GM19324 (cell line): Measurements from ENCODE around the gene MARK4.
"Not testable (repeated sequence)": the region's sequence is repeated elsewhere in the genome, so short reads cannot be mapped to it uniquely, and the experiment has no call there.

Experiments used
- ATAC-seq: cut with Tn5 transposase; IDR thresholded peaks from one replicate; pipeline ENCODE4 v1.9.1; 2021; ENCODE audit warnings: mild to moderate bottlenecking, moderate library complexity; ENCODE audit not compliant: unreplicated experiment, low FRiP score

The MARK4 gene

DNA sequence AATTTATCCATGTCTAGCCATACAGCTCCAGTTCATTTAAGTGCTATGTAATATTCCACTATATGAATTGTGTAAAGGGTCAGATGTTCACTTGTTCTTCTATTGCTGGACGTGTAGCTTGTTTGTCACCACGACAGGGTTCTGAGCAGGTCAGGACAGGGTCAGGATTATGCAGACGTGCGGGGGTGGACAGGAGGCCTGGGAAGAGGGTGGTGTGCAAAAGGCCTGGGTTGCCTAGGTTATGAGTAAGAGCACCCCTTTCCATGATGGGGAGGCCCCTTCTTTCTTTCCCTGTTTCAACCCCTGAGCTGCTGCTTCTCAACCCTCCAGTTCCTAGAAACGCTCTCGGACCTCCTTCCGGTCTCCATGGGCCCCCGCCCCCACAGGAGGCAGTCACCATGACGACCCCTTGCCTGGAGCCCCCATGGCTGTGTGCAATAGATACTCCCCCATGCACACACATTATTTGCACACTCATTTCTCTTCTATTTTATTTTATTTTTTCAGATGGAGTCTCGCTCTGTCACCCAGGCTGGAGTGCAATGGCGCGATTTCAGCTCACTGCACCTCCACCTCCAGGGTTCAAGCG is 7.8 kb upstream of the MARK4 start:
- no peak for ATAC-seq

DNA sequence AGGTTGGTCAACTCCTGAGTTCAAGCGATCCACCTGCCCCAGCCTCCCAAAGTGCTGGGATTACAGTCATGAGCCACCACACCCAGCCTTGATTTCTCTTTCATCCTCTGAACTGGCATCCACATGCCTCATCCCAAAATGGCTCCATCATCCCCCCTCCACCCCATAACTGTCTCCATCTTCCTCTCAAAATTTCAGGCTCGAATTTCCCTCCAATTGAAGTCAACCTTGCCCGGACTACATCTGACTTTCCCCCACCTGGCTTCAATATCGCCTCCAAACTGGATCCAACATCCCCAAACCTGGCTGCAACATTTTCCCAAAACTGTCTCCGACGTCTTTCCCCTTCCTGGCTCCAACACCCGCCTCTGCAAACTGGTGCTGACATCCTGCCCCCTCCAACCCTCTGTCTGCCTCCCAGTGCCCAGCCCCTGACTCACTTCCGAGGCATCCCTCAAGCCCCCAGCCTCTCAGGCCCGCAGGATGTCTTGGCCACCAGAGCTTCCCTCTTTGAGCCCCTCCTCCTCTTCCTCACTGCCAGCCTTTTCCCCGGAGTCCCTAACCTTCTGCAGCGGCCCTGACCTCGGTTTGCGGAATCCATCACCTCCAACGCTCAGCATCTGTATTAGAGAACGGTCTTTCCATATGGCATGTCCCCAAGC is 6.8 kb upstream of the MARK4 start:
- no peak for ATAC-seq

DNA sequence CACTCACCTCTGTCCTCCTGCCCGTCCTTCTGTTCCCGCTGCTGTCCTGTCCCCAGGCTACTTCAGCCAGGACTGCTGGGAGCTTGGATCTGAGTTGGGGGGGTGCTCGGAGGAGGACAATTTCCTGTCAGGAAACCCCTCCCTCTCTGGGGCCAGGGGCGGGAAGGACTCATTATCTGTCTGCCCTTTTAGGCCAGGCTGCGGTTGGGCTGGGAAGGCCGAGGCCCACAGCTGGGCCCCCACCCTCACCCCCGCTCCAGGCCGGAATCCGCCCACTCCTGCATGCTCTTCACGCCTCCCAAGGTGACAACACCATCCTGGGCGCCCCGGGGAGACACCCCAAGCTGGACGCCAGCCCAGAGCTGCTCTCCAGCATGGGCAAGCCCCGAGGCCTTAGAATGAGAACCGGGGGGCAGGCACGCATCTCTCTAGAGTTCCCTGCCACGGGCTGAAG is 5.7 kb upstream of the MARK4 start, which contains the start of gene EXOC3L2:
Gene EXOC3L2 (minus strand): TSS at position 74 of the 454 bp plus-strand sequence. CDS start 6,362 bp downstream, outside the sequence.
- no peak for ATAC-seq

DNA sequence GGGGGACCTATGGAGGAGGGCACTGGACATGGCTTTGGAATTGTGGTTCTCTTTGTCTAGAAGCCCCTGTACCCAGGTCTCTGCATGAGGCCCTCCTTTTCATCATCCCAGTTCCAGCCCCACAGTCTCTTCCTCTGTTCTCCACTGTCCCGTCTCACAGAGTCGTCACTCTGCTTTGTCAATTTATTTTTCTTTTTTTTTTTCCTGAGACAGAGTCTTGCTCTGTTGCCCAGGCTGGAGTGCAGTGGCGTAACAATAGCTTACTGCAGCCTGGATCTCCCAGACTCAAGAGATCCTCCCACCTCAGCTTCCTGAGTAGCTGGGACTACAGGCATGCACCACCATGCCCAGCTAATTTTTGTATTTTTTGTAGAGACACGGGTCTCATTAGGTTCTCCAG is 5.2 kb upstream of the MARK4 start:
- no peak for ATAC-seq

- no peak for ATAC-seq
Measured at GRCh38 chr19:45247136-45247535, 3.9 kb upstream of the MARK4 start.

- ATAC-seq, result no peak
Measured at GRCh38 chr19:45249261-45250033, 1.6 kb upstream of the MARK4 start.

- peak; percentile 6 for ATAC-seq
Measured at GRCh38 chr19:45250216-45250831, 747 bp upstream of the MARK4 start.

- ATAC-seq, result no peak
Measured at GRCh38 chr19:45251452-45252354, 632 bp downstream of the MARK4 start.

DNA sequence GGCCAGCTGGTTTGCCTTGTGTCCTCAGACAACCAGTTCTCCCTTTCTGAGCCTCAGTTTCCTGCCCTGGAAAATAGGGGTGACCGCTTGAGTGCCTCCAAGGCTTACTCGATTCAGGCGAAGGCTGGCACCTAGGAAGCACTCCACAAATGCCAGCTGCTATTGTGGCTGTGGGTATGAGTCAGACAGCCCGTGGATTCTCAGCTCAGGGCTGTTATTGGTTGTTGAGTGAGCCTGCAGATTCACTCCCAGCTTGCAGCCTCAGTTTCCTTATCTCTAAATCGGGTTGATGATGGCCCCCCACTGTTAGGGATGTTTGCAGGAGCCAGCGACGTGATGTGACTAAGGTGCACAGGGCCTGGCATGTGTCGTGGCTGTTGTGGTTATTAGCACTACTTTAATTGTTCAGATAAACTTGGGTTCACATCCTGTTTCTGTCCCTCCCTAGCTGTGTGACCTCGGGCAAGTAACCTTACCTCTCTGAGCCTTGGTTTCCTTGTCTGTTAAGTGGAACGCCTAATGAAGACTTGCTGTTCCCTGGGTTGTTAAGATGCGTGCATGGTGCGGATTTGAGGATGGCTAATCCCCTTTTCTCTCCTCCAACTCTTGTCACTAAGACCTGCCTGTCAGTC is 2.4 kb downstream of the MARK4 start:
- no peak for ATAC-seq

GRCh38 chr19:45254044-45254531 is 3.0 kb downstream of the MARK4 start:
- ATAC-seq, result no peak

- ATAC-seq, result no peak
Measured at GRCh38 chr19:45255611-45256157, 4.6 kb downstream of the MARK4 start.

DNA sequence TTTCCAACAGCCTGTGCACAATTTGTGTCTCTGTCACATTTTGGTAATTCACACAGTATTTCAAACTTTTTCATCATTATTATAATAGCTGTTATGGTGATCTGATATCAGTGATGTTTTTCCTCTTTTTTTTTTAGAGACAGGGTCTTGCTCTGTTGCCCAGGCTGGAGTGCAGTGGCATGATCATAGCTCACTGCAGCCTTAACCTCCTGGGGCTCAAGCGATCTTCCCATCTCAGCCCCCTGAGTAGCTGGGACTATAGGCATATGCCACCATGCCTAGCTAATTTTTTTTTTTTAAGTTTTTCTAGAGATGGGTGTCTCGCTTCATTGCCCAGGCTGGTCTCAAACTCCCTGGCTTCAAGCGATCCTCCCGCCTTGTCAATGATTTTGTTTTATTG is 5.8 kb downstream of the MARK4 start:
- no peak for ATAC-seq

DNA sequence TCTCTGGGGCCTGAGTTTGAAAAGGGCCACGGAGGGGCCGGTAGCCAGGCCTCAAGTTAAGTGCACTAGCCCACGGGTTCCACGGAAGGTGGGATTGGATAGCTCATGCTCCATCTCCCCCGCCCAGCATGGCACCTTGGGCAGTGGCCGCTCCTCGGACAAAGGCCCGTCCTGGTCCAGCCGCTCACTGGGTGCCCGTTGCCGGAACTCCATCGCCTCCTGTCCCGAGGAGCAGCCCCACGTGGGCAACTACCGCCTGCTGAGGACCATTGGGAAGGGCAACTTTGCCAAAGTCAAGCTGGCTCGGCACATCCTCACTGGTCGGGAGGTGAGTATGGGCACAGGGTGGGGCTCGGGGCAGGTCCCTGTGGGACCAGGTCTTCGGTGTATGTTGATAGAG is 7.8 kb downstream of the MARK4 start:
- ATAC-seq, result no peak

DNA sequence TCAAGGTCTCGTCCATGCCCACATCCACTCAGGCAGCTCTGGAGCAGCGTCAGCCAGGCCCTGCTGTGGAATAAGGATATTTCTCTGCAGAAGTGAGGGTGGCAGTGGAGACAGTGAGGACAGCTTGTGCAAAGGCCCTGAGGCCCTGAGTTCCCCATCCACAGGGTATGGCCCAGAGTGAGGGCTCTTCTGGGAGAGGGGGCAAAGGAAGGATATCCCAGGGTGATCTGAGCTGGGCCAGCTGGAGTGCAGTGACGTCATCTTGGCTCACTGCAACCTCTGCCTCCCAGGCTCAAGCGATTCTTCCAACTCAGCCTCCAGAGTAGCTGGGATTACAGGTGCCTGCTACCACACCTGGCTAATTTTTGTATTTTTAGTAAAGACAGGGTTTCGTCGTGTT is 11.5 kb downstream of the MARK4 start:
- no peak for ATAC-seq

- no peak for ATAC-seq
Measured at GRCh38 chr19:45263013-45263412, 11.9 kb downstream of the MARK4 start.

DNA sequence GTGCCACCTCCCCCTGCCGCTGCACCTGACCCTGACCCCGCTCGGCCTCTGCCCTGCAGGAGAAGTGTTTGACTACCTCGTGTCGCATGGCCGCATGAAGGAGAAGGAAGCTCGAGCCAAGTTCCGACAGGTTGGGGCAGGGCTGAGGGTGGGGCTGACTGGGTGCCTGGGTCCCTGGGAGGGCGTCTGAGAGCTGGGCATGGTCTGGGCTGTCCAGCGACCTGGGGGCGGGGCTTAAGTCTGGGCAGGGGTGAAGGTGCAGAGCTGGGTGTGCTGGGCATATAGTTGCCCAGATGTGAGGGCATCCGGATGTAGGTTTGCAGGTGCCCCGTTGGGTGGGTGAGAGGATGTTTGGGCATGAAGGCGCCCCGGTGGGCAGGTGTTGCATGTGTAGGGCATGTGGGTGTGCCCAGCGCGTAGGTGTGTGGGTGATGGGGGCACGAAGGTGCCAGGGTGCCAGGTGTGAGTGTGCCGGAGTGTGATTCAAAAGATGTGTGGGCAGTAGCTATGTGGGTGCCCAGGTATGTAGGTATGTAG is 13.8 kb downstream of the MARK4 start:
- ATAC-seq, result no peak

DNA sequence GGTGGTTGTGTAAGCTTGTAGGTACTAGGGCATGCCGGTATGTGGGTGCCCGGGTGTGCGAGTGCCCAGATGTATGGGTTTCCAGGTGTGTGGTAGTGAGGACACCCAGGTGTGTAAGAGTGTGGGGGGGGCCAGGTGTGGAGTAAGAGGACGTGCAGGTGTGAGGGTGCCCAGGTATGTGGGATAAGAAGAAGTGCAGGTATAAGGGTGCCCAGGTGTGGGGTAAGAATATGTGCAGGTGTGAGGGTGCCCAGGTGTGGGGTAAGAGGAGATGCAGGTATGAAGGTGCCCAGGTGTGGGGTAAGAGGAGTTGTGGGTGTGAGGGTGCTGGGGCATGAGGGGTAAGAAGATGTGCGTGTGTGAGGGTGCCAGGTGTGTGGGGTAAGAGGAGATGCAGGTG is 14.3 kb downstream of the MARK4 start:
- ATAC-seq, result no peak

GRCh38 chr19:45267296-45267695 is 16.2 kb downstream of the MARK4 start:
- ATAC-seq, result no peak

DNA sequence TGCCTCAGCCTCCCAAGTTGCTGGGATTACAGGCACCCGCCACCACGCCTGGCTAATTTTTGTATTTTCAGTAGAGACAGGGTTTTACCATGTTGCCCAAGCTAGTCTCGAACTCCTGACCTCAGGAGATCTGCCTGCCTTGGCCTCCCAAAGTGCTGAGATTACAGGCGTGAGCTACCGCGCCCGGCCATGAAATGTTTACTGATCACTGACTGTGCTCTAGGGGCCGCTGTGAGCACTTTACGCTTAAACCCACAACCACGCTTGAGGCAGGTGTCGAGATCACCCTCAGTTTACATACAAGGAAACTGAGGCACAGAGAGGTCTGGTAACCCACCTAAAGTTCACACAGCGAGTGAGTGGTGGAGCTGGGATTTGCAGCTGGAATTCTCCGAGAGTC is 18.9 kb downstream of the MARK4 start:
- not testable (repeated sequence) for ATAC-seq
